D341Med (cell line): ENCODE results near the gene TNFRSF8.

Experiments used
- DNase-seq: peaks from one replicate; pipeline ENCODE4 v3.0.0; 2012; ENCODE audit warnings: low spot score

Gene TNFRSF8

GRCh38 chr1:12060500-12060899 is 2.6 kb upstream of the TNFRSF8 start:
- no peak for DNase-seq

DNA sequence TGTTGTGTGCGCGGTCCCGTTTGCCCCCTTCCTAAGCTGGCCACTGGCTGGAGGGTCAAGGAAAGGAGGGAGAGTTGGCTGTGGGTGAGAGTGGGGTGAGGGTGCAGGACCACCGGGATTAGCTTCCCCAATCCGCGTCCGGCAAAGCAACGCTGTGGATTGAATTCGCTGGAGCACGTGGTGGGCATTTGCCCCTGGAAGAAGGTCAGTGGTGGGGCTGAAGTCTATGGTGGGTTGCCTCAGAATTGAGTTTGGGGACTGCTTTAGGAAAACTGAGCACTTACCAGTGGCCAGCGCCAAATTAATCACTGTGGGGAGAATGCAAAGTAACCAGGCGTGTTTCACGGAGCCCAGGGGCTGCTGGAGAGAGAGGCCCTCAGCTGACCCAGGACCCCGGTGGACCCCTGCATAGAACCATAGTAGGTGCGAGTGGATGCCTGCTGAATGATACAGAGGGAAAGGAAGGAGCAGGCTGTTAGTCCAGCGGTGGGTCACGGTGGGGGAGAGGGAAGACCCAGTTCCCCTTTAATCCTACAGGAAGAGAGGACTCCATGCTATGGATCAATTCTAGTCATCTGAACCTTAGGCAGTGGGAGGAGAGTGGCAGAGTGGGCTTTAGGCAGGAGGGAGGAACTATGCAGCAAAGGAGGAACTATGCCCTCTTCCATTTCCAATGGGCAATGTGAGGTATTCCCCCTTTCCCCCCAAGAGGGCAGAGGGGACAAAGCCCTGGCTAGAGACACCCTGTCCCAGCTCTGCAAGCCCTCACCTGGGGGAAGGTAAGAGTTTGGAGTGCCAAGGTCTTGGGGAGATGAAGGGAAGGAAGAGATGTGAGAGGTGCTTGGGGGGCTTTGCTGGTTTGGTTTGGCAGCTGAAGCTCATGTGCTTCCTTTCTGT is 1.2 kb downstream of the TNFRSF8 start:
- no peak for DNase-seq

DNA sequence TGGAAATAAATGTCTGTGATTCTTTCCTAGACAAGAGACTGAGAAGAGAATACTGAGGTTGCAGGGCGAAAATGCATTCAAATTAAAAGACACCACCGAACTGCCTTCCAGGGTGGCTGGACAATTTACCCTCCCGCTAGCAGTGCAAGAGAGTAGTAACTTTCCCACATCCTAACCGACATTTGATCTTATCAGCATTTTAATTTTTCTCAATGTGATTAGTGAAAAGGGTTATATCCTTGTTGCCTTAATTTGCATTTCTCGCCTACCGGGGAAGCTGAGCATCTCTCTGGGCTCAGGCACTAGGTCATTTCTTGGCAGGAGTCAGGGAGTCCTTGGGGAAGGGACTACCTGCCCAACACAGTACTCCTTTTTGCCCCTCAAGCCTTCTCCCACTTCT is 2.8 kb downstream of the TNFRSF8 start:
- DNase-seq, result no peak

GRCh38 chr1:12067900-12068821 is 5.1 kb downstream of the TNFRSF8 start:
- no peak for DNase-seq

GRCh38 chr1:12069623-12070244 is 6.6 kb downstream of the TNFRSF8 start:
- no peak for DNase-seq

- DNase-seq, result no peak
Measured at GRCh38 chr1:12071892-12072291, 8.8 kb downstream of the TNFRSF8 start.

GRCh38 chr1:12072741-12073140 is 9.6 kb downstream of the TNFRSF8 start:
- no peak for DNase-seq

GRCh38 chr1:12073796-12074195 is 10.7 kb downstream of the TNFRSF8 start:
- no peak for DNase-seq

DNA sequence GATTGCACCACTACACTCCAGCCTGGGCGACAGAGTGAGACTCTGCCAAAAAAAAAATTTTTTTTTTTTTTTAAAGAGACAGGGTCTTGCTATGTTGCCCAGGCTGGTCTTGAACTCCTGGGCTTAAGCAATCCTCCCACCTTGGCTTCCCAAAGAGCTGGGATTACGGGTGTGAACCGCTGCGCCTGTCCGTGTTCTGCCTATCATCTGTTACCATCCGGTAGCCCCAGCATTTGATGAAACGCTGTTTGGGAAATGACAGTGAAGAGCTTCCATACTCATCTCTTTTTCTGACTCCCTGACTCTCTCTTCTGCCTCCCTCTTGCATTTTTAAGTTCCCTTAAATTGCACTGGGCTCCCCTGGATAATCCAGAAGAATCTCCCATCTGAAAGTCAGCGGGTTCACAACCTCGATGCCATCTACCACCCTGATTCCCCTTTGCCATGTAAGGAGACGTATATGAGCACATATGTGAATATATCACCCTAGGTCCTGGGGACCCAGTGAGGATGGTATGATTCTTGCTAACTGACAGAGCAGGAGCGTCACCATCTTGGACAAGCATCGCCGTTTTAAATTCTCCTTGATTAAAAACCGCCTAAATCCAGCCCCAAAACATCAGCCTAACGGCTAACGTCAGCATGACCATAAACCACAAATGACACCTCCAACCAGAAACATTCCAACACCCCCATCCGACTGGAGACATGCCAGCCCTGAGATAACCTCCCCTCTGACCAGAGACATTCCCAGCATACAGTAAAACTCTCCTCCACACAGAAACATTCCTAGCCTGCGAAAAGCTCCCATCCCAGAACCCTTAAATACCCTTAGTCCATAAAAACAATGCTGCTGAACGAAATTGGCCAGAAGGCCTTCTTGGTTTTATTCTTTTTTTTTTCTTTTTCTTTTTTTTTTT is 12.4 kb downstream of the TNFRSF8 start:
- DNase-seq, result no peak

DNA sequence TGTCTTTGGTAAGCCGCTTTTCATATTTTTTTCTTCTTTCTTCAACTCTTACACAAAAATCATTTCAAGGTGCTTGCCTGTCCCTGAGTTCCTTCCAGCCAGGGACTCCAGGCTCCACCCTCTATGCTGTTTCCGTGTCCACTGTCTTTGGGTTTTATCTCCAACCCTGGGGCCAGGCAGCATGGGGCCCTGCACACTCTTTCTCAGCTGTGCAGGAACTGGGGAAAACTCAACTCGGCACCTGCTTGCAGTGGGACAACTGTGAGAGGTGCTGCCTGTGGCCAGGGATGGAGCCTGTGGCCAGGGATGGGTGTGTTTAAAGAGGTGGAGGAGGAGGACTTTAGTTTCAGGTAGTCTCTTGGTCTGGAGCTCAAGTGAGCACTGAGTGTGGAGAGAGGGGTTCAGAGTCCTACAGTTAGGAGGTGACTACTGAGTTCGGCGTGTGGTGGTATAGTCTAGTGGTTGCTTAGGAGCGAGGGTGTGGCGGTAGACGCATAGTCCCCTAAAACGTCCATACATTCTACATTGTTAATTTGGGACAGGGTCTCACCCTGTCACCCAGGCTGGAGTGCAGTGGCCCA is 13.4 kb downstream of the TNFRSF8 start:
- no peak for DNase-seq

- DNase-seq, result no peak
Measured at GRCh38 chr1:12078575-12078937, 15.5 kb downstream of the TNFRSF8 start.

GRCh38 chr1:12078938-12079861 is 16.1 kb downstream of the TNFRSF8 start:
- DNase-seq, result peak; percentile 75

DNA sequence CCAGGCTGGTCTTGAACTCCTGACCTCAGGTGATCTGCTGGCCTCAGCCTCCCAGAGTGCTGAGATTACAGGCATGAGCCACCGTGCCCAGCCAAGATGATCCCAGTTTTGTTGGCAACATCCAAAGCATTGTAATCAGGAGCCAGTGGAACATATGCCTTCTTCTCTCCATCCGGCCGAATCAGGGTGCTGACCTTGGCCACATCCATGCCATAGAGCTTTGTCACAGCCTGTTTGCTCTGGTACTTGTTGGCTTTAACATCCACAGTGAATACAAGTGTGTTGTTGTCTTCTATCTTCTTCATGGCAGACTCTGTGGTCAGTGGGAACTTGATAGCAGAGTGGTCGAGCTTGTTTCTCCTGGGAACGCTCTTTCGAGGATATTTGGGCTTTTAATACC is 17.1 kb downstream of the TNFRSF8 start:
- DNase-seq, result no peak

DNA sequence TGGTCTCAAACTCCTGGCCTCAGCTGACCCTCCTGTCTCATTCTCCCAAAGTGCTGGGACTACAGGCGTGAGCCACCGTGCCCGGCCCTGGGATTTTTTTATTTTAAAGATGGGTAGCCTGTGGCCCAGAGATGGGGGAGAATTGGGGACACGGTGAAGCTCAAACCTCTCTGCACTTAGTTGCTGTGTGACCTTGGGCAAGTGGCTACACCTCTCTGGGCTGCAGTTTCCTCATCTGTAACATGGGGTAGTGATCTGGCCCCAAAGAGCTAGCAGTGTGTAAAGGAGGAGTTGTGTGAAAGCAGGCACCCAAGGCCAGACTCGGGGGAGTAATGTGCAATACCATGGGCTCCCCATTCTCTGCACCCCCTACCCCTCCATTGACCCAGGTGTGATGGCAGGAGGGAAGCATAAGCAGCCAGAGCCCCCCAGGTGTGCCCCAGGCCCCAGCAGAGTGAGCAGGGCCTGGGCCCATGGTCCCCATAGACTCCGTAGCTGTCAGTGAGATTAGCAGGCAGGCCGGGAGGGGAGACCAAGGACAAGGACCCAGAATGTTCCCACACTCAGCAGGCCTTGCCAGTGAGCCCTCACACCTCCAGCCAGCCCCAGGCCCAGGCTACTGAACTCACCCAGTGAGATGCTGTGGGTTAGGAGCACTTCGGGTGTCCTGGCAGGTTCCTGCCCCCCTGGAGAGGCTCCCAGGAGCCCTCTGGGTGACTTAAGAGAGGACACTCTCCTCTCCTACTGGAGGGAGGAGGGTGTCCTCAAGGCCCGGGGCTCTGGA is 17.9 kb downstream of the TNFRSF8 start:
- no peak for DNase-seq

DNA sequence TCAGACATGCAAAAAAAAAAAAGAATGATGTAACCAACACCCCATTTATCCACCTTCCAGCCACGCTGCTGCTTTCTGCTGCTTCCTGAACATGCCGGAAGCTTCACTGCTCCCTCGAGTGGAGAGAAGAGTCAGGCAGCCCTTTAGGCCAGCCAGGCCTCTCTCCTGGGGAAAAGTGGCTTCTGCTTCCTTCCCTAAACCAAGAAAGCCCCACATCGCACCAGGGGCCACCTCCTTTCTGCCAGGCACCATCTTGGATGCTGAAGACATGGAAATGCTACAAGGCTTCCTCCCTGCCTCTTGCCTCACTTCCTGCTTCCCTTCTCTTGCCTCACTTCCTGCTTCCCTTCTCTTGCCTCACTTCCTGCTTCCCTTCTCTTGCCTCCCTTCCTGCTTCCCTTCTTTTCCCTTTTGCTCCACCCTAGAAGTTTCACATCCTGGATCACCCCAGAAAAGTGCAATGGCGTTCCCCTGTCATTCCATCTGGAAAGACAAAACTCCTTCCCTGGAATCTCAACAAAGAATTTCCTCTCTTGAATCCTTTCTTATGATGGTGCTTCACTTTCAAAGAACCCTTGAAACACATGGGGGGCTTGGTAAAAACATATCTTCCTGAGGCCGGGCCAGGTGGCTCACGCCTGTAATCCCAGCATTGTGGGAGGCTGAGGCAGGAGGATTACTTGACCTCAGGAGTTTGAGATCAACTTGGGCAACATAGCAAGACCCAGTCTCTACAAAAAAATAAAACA is 18.7 kb downstream of the TNFRSF8 start:
- DNase-seq, result no peak

DNA sequence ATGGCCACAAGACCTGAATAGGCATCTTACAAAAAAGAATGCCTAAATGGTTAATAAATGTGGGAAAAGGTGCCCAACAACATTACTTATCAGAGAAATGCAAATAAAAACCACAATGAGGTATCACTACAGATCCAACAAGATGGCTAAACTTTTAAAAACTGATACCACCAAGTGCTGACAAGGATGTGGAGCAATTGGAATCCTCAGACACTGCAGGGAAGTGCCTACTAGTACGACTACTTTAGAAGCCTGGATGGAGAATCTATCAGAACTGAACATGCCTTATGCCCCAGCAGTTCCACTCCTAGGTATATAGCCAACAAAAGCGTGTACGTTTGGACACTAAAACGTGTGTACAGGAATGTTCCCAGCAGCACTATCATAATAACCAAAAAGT is 19.9 kb downstream of the TNFRSF8 start:
- DNase-seq, result no peak

DNA sequence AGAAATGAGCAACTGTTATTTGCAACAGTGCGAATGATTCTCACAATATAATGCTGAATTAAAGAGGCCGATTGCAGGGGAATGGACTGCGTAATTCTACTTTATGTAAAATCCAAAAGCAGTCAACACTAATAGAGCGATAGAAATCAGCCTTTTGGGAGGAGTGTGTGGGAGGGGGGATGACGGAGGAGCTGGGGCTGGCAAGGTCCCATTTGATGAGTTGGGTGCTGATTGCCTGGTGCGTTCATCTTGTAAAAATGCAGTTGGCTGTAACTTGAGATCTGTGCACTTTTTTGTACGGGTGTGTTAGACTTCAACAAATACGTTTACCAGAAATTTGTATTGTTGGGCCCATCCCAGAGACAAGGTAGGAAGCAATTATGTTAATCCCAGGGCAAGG is 20.7 kb downstream of the TNFRSF8 start:
- DNase-seq, result no peak

GRCh38 chr1:12085643-12086260 is 22.6 kb downstream of the TNFRSF8 start:
- DNase-seq, result no peak
